HG03025 (cell line): ENCODE measurements around the gene HERC3.
"Not testable (repeated sequence)": the region's sequence is repeated elsewhere in the genome, so short reads cannot be mapped to it uniquely, and the experiment has no call there.

Experiments
- ATAC-seq: cut with Tn5 transposase; IDR thresholded peaks from one replicate; pipeline ENCODE4 v1.9.1; 2021; ENCODE audit warnings: mild to moderate bottlenecking, moderate library complexity; ENCODE audit not compliant: unreplicated experiment, low FRiP score

Gene HERC3

GRCh38 chr4:88605736-88606135, 13.5 kb downstream of the HERC3 start:
- ATAC-seq: no peak

DNA sequence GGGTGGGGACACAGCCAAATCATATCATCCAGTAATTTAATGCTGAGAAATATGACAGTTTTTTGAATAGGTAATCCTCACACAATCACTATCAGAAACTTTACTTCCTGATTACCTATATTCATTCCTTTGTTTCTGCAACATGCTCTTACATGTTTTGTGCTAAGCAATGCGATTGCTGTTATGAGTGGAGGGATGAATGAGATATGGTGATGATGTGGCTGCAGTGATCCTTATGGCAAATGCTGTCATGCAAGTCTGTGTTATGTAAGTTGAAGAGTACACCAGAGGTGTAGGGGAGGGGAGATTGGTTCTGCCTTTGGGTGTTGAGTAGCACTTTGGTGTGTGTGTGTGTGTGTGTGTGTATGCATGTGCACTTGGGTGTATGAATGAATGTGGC, 14.6 kb downstream of the HERC3 start:
- ATAC-seq: no peak

- ATAC-seq: no peak
Observed at GRCh38 chr4:88609387-88609786, 17.1 kb downstream of the HERC3 start.

GRCh38 chr4:88609794-88610193, 17.5 kb downstream of the HERC3 start:
- not testable (repeated sequence) for ATAC-seq

- no peak for ATAC-seq
Observed at GRCh38 chr4:88610771-88611170, 18.5 kb downstream of the HERC3 start.

DNA sequence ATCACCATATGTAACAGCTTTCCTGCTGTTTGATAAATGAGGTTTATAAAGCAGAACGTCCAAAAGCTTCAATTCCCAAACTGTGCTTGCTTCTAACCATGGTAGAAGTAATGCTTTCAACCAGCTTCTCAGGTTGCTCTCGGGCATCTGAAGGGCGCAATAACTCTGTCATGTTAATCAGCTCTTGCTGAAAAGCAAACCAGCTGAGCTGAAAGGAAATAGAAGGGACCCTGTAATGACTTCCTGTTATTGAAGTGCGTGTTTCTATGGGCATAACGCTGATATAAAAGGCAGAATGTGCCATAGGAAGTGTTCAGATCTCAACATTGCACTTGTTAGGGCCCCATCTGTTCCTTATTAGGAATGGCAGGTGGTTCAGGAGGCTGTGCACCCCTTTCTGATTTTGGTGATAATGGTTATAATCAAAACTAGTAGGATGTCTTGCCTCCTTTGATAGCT, 21.2 kb downstream of the HERC3 start:
- ATAC-seq: no peak

DNA sequence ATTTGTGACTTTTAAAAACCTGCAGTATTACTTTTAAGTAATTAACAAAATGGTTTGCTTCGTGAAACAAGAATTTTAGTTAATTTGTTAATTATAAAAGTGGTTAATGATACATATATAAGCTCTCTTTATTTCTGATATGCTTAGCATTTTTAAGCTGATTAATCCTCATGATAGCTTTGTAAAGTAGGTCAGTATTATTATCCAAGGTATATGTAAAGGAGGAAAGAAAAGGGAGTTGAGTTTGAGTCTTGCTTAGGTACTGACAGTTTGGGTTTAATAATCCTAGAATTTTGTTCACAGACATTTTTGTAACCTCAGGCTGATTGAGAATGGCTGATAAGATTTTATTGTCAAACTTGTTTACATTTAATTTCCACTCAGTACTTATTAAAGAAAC, 21.8 kb downstream of the HERC3 start:
- no peak for ATAC-seq

GRCh38 chr4:88616275-88617150, 24.2 kb downstream of the HERC3 start:
- ATAC-seq: no peak

GRCh38 chr4:88618782-88619485, 26.7 kb downstream of the HERC3 start:
- no peak for ATAC-seq

DNA sequence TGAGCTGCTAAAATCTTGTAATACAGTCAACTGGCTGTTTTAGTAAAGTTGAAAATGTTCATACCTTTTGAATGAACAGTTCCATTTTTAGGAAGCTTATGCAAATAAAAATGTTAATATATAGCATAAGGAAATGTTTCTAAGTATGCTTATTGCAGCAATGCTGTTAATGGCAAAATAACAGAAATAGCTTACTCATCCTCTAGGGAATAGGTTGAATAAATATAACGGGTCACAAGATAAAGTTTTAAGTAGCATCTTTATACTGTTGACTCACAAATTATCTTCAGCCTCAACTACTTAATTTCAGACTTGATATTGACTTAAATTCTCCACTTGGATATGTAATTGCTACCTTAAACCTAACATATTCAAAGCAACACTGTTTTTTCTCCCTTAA, 27.7 kb downstream of the HERC3 start:
- no peak for ATAC-seq

DNA sequence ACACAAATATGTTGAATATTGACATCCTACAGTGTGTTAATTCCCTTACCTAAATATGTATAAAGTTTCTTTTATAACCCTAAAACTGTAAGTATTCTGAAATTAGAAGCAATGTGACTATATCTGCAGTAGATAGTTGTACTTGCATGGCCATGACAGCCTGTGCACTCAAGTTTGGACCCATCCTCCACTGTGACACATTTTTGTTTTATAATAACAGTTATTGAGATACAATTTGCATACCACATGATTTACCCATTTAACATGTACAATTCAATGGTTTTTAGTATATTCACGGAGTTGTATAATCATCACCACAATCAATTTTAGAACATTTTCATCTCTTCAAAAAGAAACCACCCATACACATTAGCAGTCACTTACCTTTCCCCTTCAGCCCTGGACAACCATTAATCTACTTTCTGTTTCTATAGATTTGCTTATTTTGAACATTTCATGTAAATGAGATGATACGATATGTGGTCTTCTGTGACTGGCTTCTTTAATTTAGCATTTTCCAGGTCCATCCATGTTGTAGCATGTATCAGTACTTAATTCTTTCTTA, 29.6 kb downstream of the HERC3 start:
- no peak for ATAC-seq

- ATAC-seq: no peak
Observed at GRCh38 chr4:88623097-88623496, 30.8 kb downstream of the HERC3 start.

DNA sequence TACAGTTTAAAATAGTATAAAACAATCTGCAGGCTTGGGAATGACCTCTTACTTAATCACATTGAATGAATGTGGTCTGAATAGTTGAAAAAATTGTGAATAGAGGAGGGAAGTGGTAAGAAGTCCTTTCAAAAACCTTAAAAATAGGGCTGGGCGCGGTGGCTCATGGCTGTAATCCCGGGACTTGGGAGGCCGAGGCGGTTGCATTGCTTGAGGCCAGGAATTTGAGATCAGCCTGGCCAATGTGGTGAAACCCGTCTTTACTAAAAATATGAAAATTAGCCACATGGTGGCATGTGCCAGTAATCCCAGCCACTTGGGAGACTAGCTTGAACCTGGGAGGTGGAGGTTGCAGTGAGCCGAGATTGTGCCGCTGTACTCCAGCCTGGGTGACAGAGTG, 36.5 kb downstream of the HERC3 start:
- ATAC-seq: no peak

- ATAC-seq: no peak
Observed at GRCh38 chr4:88629826-88630225, 37.5 kb downstream of the HERC3 start.

DNA sequence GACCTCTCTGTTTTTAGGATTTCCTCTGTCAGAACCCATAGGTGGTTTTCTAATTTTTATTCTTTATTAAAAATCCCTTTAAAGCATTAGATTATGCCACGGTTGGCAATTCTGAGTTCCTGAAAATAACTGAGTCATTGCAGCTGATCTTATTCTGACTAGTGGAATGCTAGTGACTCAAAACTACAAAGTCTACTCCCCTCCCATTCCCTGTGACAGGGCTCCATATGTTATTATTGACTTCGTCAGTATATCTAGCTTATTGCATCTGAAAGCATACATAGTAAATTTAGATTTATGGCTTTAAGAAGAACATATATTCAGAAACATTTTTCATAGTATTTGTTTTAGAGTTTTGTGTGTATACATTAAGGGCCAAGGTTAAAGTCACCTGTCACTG, 38.5 kb downstream of the HERC3 start:
- ATAC-seq: no peak

DNA sequence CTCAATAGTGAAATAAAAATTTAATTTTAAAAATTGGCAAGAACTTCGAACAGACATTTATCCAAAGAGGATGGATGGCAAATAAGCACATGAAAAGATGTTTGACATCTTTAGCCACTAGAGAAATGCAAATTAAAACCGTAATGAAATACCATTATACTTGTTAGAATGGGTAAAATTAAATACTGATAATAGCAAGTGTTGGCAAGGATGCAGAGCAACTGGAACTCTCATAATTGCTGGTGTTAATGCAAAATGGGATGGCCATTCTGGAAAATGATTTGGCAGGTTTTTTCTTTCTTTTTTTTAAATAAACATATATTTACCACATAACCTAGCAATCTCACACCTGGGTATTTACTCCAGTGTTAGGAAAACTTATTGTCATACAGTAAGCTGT, 51.7 kb downstream of the HERC3 start:
- ATAC-seq: no peak

DNA sequence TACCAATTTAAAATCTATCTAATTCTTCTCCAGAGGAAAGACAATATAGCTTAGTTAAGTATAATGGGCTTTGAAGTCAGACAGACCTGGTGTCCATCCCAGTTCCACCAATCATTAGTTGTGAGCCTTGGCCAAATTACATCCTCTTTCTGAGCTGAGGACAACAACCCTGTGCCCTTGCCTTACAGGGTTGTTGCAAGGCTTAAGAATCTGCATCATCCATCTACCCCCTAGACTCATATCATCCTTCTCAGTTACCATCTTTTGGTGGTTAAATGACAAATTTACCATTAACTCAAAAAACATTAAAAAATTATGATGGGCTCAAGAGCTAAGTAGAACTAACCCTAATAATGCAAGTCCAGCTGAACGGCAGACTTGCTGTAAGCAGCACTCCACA, 53.7 kb downstream of the HERC3 start:
- ATAC-seq: no peak

- no peak for ATAC-seq
Observed at GRCh38 chr4:88646528-88647280, 54.4 kb downstream of the HERC3 start.

DNA sequence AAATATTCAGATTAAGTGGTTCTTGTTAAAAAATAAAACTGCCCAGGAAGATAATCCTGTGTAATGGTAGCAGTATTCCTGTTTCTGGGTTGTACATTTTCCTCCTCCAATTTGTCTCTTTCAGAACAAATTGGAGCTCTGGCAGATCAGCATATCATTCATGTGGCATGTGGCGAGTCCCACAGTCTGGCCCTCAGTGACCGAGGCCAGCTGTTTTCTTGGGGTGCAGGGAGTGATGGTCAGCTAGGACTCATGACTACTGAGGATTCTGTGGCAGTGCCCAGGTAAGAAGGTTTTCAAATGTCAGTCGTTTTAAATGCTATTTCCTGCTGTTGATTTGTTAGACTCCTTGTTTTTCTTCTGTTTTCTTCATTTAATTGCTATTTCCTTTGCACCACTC, 57.4 kb downstream of the HERC3 start:
- ATAC-seq: no peak

DNA sequence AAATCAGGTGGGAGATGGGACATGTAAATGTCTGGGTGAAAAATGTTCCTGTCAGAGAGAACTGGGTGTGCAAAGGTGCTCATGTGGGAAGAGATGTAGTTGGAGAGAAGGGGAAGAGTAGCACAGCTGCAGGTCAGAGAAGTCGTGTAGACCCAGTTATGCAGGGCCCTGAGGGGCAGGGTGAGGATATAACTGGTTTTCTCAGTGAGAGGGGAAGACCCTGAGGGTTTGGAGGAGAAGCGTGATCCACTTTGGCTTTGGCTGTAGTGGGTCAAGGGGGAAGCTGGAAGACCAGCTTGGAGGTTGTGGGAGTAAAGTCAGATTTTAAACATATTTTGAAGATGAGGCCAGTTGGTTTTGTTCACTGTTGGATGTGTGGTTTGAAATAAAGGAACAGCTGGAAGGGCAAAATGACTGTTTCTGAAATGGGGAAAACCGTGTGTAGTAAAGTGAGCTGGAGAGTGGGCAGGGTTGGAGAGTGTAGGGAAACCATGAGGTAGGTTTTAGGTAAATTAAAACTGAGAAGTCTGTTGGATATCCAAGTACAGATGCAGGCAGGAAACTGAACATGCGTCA, 61.2 kb downstream of the HERC3 start:
- no peak for ATAC-seq
